GM19099 (cell line): Measurements from ENCODE around the gene PTGDR2.

ENCODE experiments used
- POLR2A ChIP-seq: IDR thresholded peaks from 3 replicates; pipeline ENCODE4 v1.6.1; 2011; ENCODE audit warnings: low read depth; ENCODE audit not compliant: insufficient read length; ENCODE audit errors: extremely low read depth

The PTGDR2 gene

GRCh38 chr11:60878245-60879101 is 22.7 kb upstream of the PTGDR2 start:
- no peak for TF ChIP-seq POLR2A

- no peak for TF ChIP-seq POLR2A
Measured at GRCh38 chr11:60876168-60876485, 20.4 kb upstream of the PTGDR2 start.

GRCh38 chr11:60875366-60876167 is 19.8 kb upstream of the PTGDR2 start:
- no peak for TF ChIP-seq POLR2A

GRCh38 chr11:60874421-60875365 is 18.9 kb upstream of the PTGDR2 start:
- TF ChIP-seq POLR2A = no peak

- TF ChIP-seq POLR2A = no peak
Measured at GRCh38 chr11:60873533-60873932, 17.8 kb upstream of the PTGDR2 start.

GRCh38 chr11:60872961-60873524 is 17.3 kb upstream of the PTGDR2 start:
- no peak for TF ChIP-seq POLR2A

GRCh38 chr11:60872124-60872960 is 16.6 kb upstream of the PTGDR2 start:
- TF ChIP-seq POLR2A = no peak

- TF ChIP-seq POLR2A = no peak
Measured at GRCh38 chr11:60871378-60872061, 15.8 kb upstream of the PTGDR2 start.

- TF ChIP-seq POLR2A = no peak
Measured at GRCh38 chr11:60870733-60871377, 15.1 kb upstream of the PTGDR2 start.

GRCh38 chr11:60870276-60870675 is 14.5 kb upstream of the PTGDR2 start:
- no peak for TF ChIP-seq POLR2A

- TF ChIP-seq POLR2A = no peak
Measured at GRCh38 chr11:60869451-60869825, 13.7 kb upstream of the PTGDR2 start.

- no peak for TF ChIP-seq POLR2A
Measured at GRCh38 chr11:60868682-60869450, 13.1 kb upstream of the PTGDR2 start.

- TF ChIP-seq POLR2A = no peak
Measured at GRCh38 chr11:60867871-60868681, 12.3 kb upstream of the PTGDR2 start.
